ENCODE results near the gene GNG7.
"Not testable (repeated sequence)": the region's sequence is repeated elsewhere in the genome, so short reads cannot be mapped to it uniquely, and the experiment has no call there.

The GNG7 gene

DNA sequence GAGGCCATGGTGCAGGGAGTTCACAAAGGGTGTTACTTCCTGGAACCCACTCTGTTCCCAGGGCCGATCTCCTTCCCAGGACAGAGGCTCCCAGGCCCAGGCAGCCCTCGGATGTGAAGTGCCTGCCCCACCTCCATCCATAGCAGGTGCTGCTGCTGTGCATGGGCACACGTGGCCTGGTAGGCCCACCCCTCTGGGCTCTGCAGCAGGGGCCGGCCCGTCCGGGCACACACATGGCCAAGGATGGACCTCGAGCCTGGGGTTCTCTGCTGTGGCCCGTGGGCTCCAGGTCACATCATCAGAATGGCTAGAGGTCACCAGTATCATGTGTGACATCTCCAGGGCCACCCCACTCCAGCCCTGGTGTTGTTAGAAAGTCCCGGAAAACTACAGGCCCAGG, 154.8 kb downstream of the GNG7 start:
- DNase-seq, result no peak

DNA sequence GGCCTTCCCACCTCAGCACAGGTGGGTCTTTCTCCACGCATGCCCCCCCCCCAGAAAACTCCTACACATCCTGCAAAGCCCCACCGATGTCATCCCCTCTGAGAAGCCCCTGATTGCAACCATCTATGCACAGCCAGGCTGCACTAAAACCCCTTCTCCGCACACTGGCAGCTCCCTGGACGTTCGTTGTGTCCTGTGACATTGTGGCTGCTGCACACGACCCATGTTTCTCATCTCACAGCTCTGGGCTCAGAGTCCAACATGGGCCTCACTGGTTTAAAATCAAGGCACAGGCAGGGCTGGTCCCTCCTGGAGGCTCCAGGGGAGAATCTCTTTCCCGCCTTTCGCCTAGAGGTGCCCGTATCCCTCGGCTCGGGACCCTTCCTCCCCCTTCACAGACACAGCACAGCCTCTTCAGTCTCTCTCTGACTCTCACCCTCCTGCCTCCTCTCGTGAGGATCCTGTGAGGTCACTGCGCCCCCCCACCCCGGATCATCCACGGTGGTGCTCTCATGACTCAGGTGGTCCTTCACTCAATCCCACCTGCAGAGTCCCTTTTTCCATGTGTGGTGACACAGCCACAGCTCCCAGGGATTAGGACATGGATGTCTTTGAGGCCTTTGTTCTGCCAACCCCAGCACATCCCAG, 155.3 kb downstream of the GNG7 start:
- DNase-seq, result no peak

DNA sequence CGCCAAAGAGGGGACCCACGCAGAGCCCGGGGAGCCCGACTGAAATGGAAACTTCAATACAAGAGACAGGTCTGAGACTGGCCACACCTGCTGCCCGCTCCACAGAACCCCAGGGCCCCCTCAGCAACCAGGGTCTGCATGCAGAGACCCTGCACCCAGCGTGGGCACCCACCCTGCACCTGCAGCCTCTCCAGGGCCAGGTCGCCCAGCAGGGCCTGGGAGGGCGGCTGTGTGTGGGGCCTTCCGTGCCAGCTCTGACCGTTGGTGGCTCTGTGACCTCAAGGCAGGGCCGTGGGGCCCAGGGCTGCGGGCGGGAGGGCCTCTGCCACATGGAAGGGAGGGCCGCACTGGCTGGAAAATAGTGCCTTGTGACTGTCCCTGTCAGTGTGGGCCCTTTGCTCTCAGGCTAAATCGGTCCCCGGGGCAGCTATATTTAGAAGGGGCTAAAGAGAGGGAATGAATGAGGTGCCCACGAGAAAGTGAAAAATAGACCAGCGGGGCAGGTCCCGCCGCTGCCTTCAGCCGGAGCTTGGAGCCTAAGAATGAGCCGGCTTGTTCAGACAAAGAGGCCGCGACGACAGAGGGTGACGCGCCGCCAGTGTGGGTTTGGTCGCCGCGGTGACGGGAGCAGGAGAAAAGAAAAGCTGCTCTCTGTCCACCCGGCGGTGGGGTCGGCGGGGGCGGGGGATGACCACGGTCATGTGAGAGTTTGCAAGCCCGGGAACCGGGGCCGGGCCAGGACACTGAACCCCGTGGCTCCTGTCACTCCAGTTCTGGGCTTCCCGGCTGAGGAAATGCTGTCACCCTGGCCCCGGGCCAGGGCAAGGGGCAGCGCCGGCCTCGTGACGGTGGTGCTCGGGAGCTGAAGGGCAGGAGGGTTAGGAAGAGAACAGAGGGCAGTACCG, 156.1 kb downstream of the GNG7 start:
- peak; percentile 86 to 91 for DNase-seq

DNA sequence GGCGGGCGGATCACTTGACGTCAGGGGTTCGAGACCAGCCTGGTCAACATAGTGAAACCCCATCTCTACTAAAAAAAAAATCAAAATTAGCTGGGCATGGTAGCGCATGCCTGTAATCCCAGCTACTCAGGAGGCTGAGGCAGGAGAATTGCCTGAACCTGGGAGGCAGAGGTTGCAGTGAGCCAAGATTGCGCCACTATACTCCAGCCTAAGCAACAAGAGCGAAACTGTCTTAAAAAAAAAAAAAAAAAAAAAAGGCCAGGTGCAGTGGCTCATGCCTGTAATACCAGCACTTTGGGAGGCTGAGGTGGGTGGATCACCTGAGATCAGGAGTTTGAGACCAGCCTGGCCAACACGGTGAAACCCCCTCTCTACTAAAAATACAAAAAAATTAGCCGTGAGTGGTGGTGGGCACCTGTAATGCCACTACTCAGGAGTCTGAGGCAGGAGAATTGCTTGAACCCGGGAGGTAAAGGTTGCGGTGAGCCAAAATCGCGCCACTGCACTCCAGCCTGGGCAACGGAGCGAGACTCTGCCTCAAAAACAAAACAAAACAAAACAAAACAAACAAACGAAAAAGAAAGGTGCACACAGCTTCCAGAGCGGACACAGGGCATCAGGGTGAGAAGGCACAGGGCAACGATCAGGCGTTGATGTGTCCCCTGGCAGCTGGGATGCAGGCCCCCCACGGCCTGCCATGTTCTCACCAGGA, 156.9 kb downstream of the GNG7 start:
- DNase-seq, result not testable (repeated sequence)

DNA sequence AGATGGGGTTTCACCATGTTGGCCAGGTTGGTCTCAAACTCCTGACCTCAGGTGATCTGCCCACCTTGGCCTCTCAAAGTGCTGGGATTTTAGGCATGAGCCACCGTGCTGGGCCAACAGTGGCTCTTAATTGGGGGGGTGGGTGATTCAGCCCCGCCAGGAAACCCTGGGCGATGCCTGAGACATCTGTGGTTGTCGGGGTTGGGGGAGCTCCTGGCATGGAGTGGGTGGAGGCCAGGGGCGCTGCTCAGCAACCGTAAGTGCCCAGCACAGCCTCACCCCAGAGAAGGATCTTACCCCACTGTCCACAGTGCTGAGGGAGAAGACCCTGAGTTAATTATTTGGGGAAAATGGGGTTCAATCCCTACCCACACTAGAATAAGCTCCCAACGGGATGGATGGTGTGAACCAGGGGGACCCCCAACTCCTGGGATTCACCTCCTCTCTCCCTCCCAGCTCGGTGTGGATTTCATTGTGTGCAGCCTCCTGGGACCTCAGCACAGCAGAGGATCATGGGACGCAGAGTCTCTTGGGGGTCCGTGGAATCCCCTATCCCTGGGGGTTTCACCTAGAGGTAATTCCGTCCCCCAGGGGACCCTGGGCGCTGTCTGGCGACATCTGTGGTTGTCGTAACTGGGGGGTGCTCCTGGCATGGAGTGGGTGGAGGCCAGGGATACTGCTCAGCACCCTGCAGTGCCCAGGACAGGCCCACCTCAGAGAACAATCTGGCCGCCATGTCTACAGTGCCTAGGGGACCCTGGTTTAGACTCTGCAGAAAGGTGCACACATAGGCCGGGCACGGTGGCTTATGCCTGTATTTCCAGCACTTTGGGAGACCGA, 157.7 kb downstream of the GNG7 start:
- DNase-seq, result no peak

DNA sequence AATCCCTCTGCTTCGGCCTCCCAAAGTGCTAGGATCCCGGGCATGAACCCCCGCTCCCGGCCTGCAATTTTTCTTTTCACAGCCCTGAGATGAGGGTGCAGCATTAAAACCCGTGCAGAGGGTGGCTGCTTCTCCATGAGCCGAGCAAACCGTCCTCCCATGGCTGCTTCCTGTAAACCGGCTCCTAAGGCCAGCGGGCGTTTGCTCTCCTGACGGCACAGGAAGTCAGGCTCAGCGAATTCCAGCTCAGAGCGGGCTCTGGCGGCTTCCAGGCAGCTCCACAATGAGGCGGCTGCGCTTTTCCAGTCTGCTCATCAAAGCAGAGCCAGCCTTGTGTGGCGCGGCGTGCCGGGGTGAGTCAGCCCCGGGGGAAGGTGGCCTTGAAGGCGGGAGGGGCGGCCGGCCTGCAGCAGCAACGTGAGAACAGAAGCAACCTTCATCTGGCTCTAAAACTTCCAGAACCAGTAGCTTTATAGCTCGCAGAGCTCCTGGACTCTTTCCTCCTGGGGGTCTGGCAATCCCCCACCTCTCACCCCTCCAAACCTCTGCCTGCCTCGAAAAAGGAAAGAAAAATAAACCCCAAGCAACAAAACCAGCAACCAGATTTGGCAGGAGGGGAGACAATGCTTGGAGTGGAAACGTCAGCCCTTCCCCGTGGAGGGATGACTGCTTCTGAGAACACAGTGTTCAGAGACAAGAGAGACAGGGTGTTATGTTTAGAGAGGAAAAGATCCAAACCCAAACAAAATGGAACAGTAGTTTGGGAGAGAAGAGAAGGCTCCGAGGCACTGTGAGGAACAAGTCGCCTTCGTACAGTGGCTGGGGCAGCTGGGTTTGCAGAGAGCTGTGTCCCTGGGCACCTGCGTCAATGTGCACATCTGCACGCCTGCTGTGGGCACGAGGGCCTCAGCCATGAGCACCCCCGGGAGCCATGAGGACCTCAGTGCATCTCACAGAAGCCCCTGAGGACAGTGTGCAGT, 158.7 kb downstream of the GNG7 start:
- peak; percentile 77 to 79 for DNase-seq

DNA sequence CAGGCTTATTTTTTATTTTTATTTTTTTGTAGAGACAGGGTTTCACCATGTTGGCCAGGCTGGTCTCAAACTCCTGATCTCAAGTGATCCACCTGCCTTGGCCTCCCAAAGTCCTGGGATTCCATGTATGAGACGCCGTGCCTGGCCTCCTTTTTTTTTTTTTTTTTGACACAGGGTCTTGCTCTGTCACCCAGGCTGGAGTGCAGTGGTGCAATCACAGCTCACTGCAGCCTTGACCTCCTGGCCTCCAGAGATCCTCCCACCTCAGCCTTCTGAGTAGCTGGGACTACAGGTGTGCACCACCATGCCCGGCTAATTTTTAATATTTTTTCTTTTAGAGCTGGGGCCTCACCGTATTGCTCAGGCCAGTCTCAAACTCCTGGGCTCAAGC, 159.4 kb downstream of the GNG7 start:
- DNase-seq, result not testable (repeated sequence)

DNA sequence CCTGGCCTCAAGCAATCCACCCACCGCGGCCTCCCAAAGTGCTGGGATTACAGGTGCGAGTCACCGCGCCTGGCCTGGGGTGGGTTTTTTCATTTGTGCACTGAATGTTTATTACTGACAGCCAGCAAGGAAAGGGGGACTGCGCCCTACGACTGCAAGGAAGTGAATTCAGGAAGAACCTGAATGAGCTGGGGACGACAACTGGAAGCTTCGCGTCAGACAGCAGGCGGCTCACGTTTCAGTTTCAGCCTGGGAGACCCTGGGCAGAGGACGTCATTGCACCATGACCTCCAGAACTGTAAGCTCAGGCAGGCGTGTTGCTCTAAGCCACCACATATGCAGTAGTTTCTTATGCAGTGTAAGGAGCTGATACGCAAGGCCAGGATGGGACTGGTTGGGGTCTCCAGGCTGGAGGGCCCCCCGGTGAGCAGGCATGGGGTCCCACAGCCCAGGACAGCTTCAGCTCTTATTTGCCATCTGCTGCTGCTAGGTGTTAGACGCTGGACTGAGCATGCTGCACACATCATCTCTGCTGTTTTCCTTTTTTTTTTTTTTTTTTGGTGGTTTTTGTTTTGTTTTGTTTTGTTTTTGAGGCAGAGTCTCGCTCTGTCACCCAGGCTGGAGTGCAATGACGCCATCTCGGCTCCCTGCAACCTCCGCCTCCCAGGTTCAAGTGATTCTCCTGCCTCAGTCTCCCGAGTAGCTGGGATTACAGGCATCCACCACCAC, 160.0 kb downstream of the GNG7 start:
- no peak for DNase-seq

DNA sequence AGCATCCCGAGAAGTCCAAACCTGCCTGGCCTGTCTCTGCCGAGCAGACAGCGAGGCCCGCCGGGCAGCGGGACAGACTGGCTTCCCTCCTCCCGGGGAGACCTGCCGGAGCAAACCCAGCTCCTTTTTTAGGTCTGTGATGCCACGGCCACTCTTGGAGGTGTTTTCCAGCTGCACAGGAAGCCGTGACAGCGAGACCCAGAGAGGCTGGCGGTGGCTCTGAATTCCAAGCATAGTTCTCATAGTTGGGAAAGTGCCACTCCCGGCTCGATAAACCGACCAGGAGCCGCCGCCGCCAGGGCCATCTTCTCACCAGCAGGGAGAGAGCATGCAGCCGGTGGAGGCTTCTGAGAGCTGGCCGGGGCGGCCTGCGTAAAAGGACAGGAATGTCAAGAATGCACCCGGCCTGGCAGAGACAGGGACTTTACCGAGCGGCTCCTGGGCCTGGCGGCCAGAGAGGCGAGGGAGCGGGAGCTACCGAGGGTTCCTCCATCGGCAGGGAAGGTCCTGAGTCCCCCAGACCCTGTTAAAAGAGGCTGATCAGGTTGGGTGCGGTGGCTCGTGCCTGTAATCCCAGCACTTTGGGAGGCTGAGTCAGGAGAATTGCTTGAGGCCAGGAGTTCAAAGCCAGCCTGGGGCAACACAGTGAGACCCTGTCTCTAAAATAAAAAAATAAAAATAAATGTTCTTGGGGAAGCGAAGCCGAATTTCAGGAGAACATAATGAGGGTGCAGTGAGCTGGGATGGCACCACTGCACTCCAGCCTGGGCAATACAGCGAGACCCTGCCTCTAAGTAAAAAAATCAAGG, 161.6 kb downstream of the GNG7 start:
- no peak for DNase-seq

DNA sequence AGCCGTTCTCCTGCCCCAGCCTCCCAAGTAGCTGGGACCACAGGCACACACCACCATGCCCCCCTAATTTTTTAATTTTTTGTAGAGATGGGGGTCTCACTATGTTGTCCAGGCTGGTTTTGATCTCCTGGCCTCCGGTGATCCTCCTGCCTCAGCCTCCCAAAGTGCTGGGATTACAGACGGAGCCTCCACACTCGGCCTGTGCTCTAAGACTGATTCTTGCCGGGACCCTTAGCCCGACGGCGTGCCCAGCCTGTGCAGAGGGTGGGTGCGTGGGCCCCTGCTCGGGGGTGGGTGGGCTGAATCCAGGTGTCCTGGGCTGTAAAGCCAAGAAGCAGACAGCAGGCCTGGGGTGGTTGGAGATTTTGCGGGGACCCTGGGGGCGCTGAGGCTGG, 162.2 kb downstream of the GNG7 start:
- DNase-seq, result no peak

DNA sequence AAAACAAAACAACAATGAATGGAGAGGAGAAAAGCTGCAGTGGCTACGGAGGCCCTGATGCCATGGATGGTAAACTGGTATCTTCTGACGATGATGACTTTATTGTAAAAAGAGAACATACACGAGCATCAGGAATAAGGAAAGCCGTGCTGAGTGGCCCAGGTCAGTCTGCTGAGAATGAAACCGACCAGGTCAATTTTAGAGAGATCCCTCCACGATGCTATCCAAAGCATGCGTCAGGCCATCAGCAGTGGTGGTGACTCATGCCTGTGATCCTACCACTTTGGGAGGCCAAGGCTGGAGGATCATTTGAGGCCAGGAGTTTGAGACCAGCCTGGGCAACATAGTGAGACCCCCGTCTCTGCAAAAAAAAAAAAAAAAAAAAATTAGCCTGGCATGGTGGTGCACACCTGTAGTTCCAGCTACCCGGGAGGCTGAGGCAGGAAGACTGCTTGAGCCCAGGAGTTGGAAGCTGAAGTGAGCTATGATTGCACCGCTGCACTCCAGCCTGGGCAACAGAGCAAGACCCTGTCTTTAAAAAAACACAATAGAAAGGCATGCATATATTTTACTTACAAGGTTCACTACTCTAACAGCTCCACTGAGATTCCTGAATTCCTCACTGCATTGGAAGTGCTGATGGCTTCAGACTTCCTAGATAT, 164.3 kb downstream of the GNG7 start:
- DNase-seq, result no peak

DNA sequence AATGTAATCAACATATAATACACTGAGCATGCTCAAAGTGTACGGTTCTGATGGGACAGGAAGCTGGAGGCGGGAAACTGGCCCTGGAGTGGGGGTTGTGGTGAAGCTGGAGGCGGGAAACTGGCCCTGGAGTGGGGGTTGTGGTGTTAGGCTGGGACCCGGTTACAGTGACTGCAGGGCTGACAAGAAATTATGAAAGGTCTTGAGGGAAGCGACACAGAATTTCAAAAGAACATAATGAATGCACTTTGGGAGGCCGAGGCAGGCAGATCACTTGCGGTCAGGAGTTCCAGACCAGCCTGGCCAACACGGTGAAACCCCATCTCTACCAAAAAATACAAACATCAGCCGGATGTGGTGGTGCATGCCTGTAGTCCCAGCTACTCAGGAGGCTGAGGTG, 164.9 kb downstream of the GNG7 start:
- DNase-seq, result peak; percentile 63 to 65

DNA sequence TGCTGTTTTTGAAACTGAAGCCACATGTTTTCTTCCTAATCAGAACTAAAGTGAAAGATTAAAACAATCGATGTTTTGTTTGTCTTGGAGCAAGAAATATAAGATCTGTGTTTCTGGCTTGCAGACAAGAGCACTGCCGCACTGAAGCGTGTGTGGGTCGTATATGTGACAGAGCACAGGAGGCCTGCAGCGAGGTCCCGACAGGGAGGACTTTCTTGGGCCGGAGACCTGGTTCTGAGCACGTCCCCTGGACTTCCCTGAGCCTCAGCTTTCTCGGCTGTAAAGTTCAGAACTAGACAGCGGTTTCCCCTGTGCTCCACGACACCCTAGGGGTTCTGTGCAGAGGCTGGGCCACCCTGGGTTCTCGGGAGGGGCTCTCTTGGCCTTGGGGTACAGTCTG, 166.0 kb downstream of the GNG7 start:
- DNase-seq, result no peak

DNA sequence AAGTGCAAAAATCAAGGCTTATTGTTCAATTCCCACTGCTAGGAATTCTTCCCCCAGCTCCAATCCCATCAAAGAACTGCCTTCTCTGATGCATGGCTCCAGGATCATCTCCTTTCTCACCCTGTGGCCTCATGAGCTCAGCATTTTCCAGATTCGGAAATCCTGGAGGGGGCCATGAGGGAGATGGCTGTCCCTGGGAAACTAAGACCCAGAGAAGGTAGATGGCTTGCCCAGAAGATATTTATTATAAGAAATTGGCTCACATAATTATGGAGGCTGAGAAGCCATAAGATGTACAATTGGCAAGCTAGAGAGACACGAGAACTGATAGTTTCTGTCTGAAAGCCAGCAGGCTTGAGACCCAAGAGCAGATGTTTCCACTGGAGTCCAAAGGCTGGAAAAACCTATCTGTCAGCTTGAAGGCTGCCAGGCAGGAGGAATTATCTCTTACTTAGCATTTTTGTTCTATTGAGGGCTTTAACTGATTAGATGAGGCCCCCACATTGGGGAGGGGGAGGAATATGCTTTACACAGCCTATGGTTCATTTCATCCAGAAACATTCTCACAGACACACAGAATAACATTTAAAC, 168.0 kb downstream of the GNG7 start:
- no peak for DNase-seq

DNA sequence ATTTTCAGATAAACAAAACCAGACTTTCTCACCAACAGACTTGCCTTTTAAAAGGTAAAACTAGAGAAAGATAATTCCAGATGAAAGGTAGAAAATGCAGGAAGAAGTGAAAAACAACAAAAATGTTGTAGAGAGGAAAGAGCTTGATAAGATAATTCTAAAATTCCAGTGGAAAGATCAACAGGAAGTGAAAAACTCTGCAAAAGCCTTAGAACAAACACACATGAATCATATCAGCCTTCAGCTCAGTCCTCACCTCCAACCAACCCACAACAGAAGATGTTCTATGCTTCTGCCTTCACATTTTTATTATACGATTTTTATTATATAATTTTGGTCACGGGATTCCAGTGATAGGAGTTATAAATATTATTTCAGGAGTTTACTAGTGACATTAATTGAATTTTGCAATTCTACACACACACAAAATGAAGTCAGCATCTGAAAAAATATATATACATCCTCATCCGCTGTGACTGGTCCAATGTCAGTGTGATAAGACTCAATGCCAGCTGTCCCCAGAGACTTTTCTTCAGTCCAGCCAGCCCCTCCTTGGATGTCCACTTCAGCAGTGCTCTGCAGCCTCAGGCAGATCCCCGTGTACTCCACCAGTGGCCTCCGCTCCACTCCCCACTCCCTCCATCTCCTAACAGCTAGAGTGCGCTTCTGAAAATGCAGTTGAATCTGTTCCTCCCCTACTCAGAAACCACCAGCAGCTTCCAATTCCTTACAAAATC, 168.6 kb downstream of the GNG7 start:
- DNase-seq, result no peak

DNA sequence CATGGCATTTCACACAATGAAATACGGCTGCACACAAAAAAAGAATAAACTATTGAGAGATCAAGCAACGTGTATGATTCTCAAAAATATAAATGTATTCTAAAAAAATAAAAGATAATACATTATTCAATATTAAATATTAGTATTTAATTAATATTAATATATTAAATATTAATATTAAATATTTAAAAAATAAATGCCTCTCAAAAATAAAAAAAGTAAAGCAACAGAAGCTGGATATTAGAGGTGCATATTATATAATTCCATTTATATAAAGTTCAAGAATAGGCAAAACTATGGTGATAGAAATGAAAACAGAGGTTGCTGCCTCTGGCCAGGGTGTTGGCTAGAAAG, 169.4 kb downstream of the GNG7 start:
- DNase-seq, result no peak

DNA sequence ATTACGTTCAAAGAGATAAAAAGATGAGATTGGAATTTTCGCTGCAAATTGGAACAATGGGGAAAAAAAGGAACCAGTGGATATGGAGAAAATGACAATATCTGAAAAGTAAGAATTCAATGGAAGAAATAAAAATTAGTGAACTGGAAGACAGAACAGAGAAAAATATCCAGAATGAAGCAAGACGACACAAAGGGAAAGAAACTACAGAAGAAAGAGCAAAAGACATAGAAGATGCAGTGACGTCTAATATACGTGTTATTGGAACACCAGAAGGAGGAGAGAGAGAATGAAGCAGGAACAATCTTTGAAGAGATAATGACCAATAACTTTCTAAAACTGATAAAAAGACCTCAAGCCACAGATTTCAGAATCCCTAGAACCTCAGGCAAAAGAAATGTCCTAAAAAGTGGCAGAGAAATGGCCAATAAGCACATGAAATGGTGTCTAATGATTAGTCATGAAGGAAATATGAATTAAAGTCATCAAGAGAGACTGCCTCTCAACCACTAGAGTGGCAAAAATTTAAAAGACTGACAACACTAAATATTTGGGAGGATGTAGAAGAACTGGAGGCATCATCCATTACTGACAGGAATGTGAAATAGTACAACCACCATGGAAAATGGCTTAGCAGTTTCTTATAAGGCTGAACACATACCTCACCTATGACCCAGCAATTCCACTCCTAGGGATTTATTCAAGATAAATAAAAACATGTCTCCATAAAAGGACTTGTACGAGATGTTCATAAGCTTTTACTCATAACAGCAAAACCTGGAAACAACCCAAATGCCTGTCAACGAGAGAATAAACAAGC, 170.0 kb downstream of the GNG7 start:
- DNase-seq, result no peak

Data from inflammatory macrophage treated with lipopolysaccharide for 1 hour (primary cell).